Endothelial cell of umbilical vein (primary cell): Measurements from ENCODE around the gene ANKDD1A. TPM values are rescaled to one million over a fixed set of nuclear protein-coding genes. Genes with fewer than 3 reads are reported as not detected.

ENCODE experiments used
- BruUV-seq: library from RNA; stranded (reverse); fragments of 400-500 nt; replicated peaks from 2 replicates; lab custom pipeline; 2021; lab: Mats Ljungman, UMichigan
- CTCF ChIA-PET: fragments of 300-600, 350-600 bp; sonication (Branson Sonifier 250); formaldehyde crosslinking; loops from one replicate; lab custom pipeline; 2021; ENCODE audit warnings: antibody characterized with exemption, inconsistent platforms; lab: Charles Lee
- POLR2A ChIA-PET: fragments of 300-600, 350-600 bp; sonication (Branson Sonifier 250); formaldehyde crosslinking; loops from one replicate; lab custom pipeline; 2021; ENCODE audit warnings: antibody characterized with exemption, inconsistent platforms; lab: Charles Lee
- DNase-seq: peaks from one replicate; pipeline ENCODE4 v3.0.0-alpha.2; 2011; ENCODE audit warnings: low read depth, low spot score
- FAIRE-seq: peaks from 2 replicates; lab custom pipeline; 2011; peaks lifted over from hg19 to GRCh38; lab: Jason Lieb, UNC
- H2AFZ ChIP-seq: 2 replicates; pipeline ENCODE4 v1.6.0; 2012; ENCODE audit warnings: low read depth, low read length, control low read depth, inconsistent platforms
- H3K27ac ChIP-seq: 2 replicates; pipeline ENCODE4 v1.5.1; 2011; ENCODE audit warnings: low read depth, mild to moderate bottlenecking, control low read depth, low read length, moderate library complexity; ENCODE audit not compliant: insufficient read depth
- H3K27me3 ChIP-seq, 2 experiments: 2 replicates each; pipeline versions ENCODE4 v1.6.0 to v1.6.1; 2011; ENCODE audit warnings: low read length in 2 of 2, mixed read lengths in 1 of 2; ENCODE audit not compliant: control insufficient read depth in 2 of 2, insufficient read depth in 2 of 2
- H3K36me3 ChIP-seq, 2 experiments: 2 replicates in 1 of 2; 3 replicates in 1 of 2; pipeline ENCODE4 v1.5.1; 2011; ENCODE audit warnings: low read length in 2 of 2, mild to moderate bottlenecking in 1 of 2, moderate library complexity in 1 of 2; ENCODE audit not compliant: control insufficient read depth in 2 of 2, insufficient read depth in 2 of 2; ENCODE audit errors: extremely low read depth in 1 of 2
- H3K4me1 ChIP-seq: 3 replicates; pipeline ENCODE4 v1.5.1; 2011; ENCODE audit warnings: mild to moderate bottlenecking, low read length; ENCODE audit not compliant: control insufficient read depth, insufficient read depth; ENCODE audit errors: extremely low read depth
- H3K4me2 ChIP-seq: 2 replicates; pipeline ENCODE4 v1.6.1; 2011; ENCODE audit warnings: low read length, control low read depth, mixed read lengths; ENCODE audit not compliant: insufficient read depth
- H3K4me3 ChIP-seq, 3 experiments: fragments of 200-600 bp in 1 of 3; sonication (generic), shearing (Covaris generic) in 1 of 3; replicated peaks in 1 of 3; 2 replicates each; pipeline ENCODE4 v1.5.1; 2011 to 2016; ENCODE audit warnings: control low read depth in 3 of 3, low read length in 3 of 3, mild to moderate bottlenecking in 2 of 3, inconsistent platforms in 1 of 3, low read depth in 1 of 3, moderate library complexity in 1 of 3; ENCODE audit not compliant: insufficient read depth in 1 of 3
- H3K79me2 ChIP-seq: 2 replicates; pipeline ENCODE4 v1.6.0; 2012; ENCODE audit warnings: low read length, inconsistent platforms; ENCODE audit not compliant: control insufficient read depth, insufficient read depth
- H3K9ac ChIP-seq: replicated peaks from 2 replicates; pipeline ENCODE3; 2011; ENCODE audit warnings: low read length, control low read depth; ENCODE audit not compliant: insufficient read depth; ENCODE audit errors: extremely low read depth
- H3K9me1 ChIP-seq: replicated peaks from 3 replicates; pipeline ENCODE4 v1.6.0; 2011; ENCODE audit warnings: mild to moderate bottlenecking, low read length; ENCODE audit not compliant: control insufficient read depth, insufficient read depth; ENCODE audit errors: extremely low read depth
- H3K9me3 ChIP-seq: replicated peaks from 2 replicates; pipeline ENCODE4 v1.5.1; 2012; ENCODE audit warnings: low read length, inconsistent platforms; ENCODE audit not compliant: control insufficient read depth, insufficient read depth
- H4K20me1 ChIP-seq: replicated peaks from 2 replicates; pipeline ENCODE3; 2011; ENCODE audit warnings: mild to moderate bottlenecking, low read length; ENCODE audit not compliant: control insufficient read depth, insufficient read depth; ENCODE audit errors: extremely low read depth
- CTCF ChIP-seq, 2 donors: IDR thresholded peaks; 1 replicate in 1 of 2; 2 replicates in 1 of 2; pipeline ENCODE4 v1.5.1; 2011; ENCODE audit warnings: low read length in 2 of 2, mild to moderate bottlenecking in 2 of 2, moderate library complexity in 2 of 2, control low read depth in 1 of 2, inconsistent platforms in 1 of 2, low read depth in 1 of 2; ENCODE audit not compliant: insufficient read depth in 1 of 2; ENCODE audit errors: extremely low read depth in 1 of 2
- EZH2 ChIP-seq: IDR thresholded peaks from 2 replicates; pipeline ENCODE4 v1.6.1; 2012; ENCODE audit warnings: borderline replicate concordance, low read depth, mild to moderate bottlenecking, moderate library complexity, low read length, inconsistent platforms; ENCODE audit not compliant: severe bottlenecking
- FOS ChIP-seq: IDR thresholded peaks from 2 replicates; pipeline ENCODE4 v1.6.1; 2011; ENCODE audit warnings: mild to moderate bottlenecking, low read length, moderate library complexity, borderline replicate concordance; ENCODE audit not compliant: insufficient read depth
- GATA2 ChIP-seq: IDR thresholded peaks from 2 replicates; pipeline ENCODE4 v1.7.0; 2011; ENCODE audit warnings: low read depth, mild to moderate bottlenecking, moderate library complexity, mixed read lengths, low read length; ENCODE audit not compliant: insufficient read length, insufficient read depth
- JUN ChIP-seq: IDR thresholded peaks from 2 replicates; pipeline ENCODE4 v1.6.1; 2011; ENCODE audit warnings: borderline replicate concordance, low read depth; ENCODE audit not compliant: insufficient read length, insufficient read depth
- MAX ChIP-seq: IDR thresholded peaks from 2 replicates; pipeline ENCODE4 v1.6.1; 2011; ENCODE audit not compliant: insufficient read depth, insufficient read length
- MYC ChIP-seq: IDR thresholded peaks from one replicate; pipeline ENCODE4 v1.6.1; 2011; ENCODE audit warnings: mild to moderate bottlenecking, low read depth, low read length
- POLR2A ChIP-seq: IDR thresholded peaks from 2 replicates; pipeline ENCODE4 v1.6.1; 2012; ENCODE audit warnings: low read depth, mild to moderate bottlenecking, control low read depth, low read length
- POLR2AphosphoS5 ChIP-seq: IDR thresholded peaks from 2 replicates; pipeline ENCODE4 v1.6.1; 2012; ENCODE audit warnings: low read depth, mild to moderate bottlenecking, control low read depth, low read length, moderate library complexity; ENCODE audit not compliant: insufficient read depth
- dilution Hi-C: fragments of 300-500 bp; cut with MboI; formaldehyde crosslinking; loops from one replicate; pipeline ENCODE4 v1.15.0; 2019; ENCODE audit warnings: low sequenced_read_pairs; ENCODE audit not compliant: extremely low pct_ligation_motif_present
- intact Hi-C: fragments of 100-400 bp; cut with micrococcal nuclease; formaldehyde crosslinking; loops from one replicate; pipeline ENCODE4 v1.10.0; 2022
- polyA plus RNA-seq, 4 experiments: library from polyadenylated mRNA; depleted of rRNA in 3 of 4; stranded (reverse) in 3 of 4; unstranded in 1 of 4; fragments of >200 nt; gene quantifications; 2 replicates each; pipeline versions ENCODE4 v1.2.1 to v1.2.3, GENCODE V29; 2011 to 2012; ENCODE audit warnings: missing spikeins in 1 of 4
- total RNA-seq: library from RNA; stranded (reverse); gene quantifications from 2 replicates; pipeline ENCODE4 v1.2.3, GENCODE V29; 2021

ANKDD1A gene
- total and polyA plus RNA-seq, 2 donors (not counting 3 experiments of a cell fraction or from before 2014, with no cell fraction given): 2.0 to 2.4 TPM

- TF ChIP-seq POLR2A: no peak
- no peak for TF ChIP-seq EZH2
- TF ChIP-seq GATA2: no peak
- peak; percentile 53 for TF ChIP-seq FOS
- no peak for TF ChIP-seq POLR2AphosphoS5
- peak; percentile 62 for TF ChIP-seq JUN
- no peak for TF ChIP-seq CTCF (IDR thresholded peaks at IDR 0.05; ENCODE audit: extremely low read depth in 1 of 2, insufficient read depth in 1 of 2, low read depth in 1 of 2, low read length in 2 of 2)
- TF ChIP-seq MAX: peak; percentile 40
- TF ChIP-seq MYC: no peak
Measured at GRCh38 chr15:64883997-64884511, 27.6 kb upstream of the ANKDD1A start.

More at GRCh38 chr15:64883997-64884511, 27.6 kb upstream of the ANKDD1A start:
- no peaks in the 10 kb centered on the region for H3K79me2 ChIP-seq
- no peaks in the 10 kb centered on the region for H4K20me1 ChIP-seq
- no peaks in the 10 kb centered on the region for H3K36me3 ChIP-seq
- peak overlapping the region; percentile 74 for H3K27ac ChIP-seq
- H3K9me1 ChIP-seq: no peaks in the 10 kb centered on the region
- ChIA-PET POLR2A (interaction anchor here (0.8 kb wide), 1 partner anchor 20 kb away, joined by 3 read pairs; no protein-coding TSS in a partner anchor), CTCF (interaction anchor here (0.8 to 1.5 kb wide), 6 partner anchors 10 to 47 kb away, joined by 3 to 4 read pairs (median 4); no protein-coding TSS in a partner anchor)
- no peak overlapping the region for H3K4me3 ChIP-seq
- peak; percentile 89 for DNase-seq
- peaks cover 18% of the 10 kb centered on the region for H3K4me1 ChIP-seq
- no peak overlapping the region for H3K4me2 ChIP-seq
- intact Hi-C loops (loop anchor here (1.0 kb wide), 1 partner anchor 10 kb away; no protein-coding TSS in a partner anchor), dilution Hi-C loops (no loop called here)
- peak; percentile 85 for FAIRE-seq
- no peaks in the 10 kb centered on the region for H3K9me3 ChIP-seq
- H2AFZ ChIP-seq: no peak overlapping the region
- H3K9ac ChIP-seq: peak overlapping the region; percentile 55
- BruUV-seq: no TSS peak
- H3K27me3 ChIP-seq: no peaks in the 10 kb centered on the region
